ENCODE data around the gene SCYGR4. TPM values are rescaled to one million over a fixed set of nuclear protein-coding genes. Genes with fewer than 3 reads are reported as not detected.
"Not testable (repeated sequence)": the region's sequence is repeated elsewhere in the genome, so short reads cannot be mapped to it uniquely, and the experiment has no call there.

Gene SCYGR4
- total RNA-seq, 2 experiments from 2014 or later, result not detected

GRCh38 chr2:227598835-227599503, 18.3 kb upstream of the SCYGR4 start, which contains the start of gene SCYGR2:
Gene SCYGR2, plus strand, starts transcription at chr2:227598893. Its CDS starts 0 bp downstream, at chr2:227598893.
- CTCF ChIA-PET; DNase-seq; H3K4me1 Mint-ChIP-seq; H3K9me3 Mint-ChIP-seq; H3K27ac Mint-ChIP-seq; H3K36me3 Mint-ChIP-seq (ENCODE audit: low read depth); H3K4me3 Mint-ChIP-seq; POLR2A ChIA-PET: not testable (repeated sequence)
- peaks cover 22% of the 10 kb centered on the region for H3K27me3 Mint-ChIP-seq

GRCh38 chr2:227602358-227602757, 14.9 kb upstream of the SCYGR4 start:
- H3K27me3 Mint-ChIP-seq, result peaks cover 20% of the 10 kb centered on the region
- no peaks in the 10 kb centered on the region for H3K9me3 Mint-ChIP-seq
- no peak overlapping the region for H3K4me3 Mint-ChIP-seq
- ChIA-PET POLR2A (no interaction called here), CTCF (no interaction called here)
- H3K27ac Mint-ChIP-seq, result no peak overlapping the region
- no peaks in the 10 kb centered on the region for H3K36me3 Mint-ChIP-seq (ENCODE audit: low read depth)
- H3K4me1 Mint-ChIP-seq, result no peaks in the 10 kb centered on the region
- DNase-seq, result no peak

GRCh38 chr2:227606476-227606875, 10.8 kb upstream of the SCYGR4 start:
- Mint-ChIP-seq H3K36me3 (ENCODE audit: low read depth) (no peaks in the 10 kb centered on the region), H3K9me3 (no peaks in the 10 kb centered on the region), H3K4me1 (no peaks in the 10 kb centered on the region), H3K4me3 (no peak overlapping the region), H3K27ac (no peak overlapping the region), H3K27me3 (peaks cover 27% of the 10 kb centered on the region)
- DNase-seq, result no peak
- CTCF ChIA-PET, result no interaction called here
- POLR2A ChIA-PET, result no interaction called here

GRCh38 chr2:227607941-227608340, 9.4 kb upstream of the SCYGR4 start:
- Mint-ChIP-seq H3K4me3 (no peak overlapping the region), H3K27ac (no peak overlapping the region), H3K9me3 (no peaks in the 10 kb centered on the region), H3K4me1 (no peaks in the 10 kb centered on the region), H3K27me3 (peaks cover 28% of the 10 kb centered on the region), H3K36me3 (ENCODE audit: low read depth) (no peaks in the 10 kb centered on the region)
- CTCF ChIA-PET, result interaction anchor here (0.7 kb wide), 1 partner anchor 1615 kb away, joined by 3 read pairs; no protein-coding TSS in a partner anchor
- DNase-seq, result no peak
- POLR2A ChIA-PET, result no interaction called here

- ChIA-PET POLR2A (no interaction called here), CTCF (interaction anchor here (0.7 to 1.0 kb wide), 2 partner anchors 11 to 1616 kb away, joined by 3 read pairs; no protein-coding TSS in a partner anchor)
- Mint-ChIP-seq H3K4me1 (no peaks in the 10 kb centered on the region), H3K27me3 (peaks cover 28% of the 10 kb centered on the region), H3K4me3 (no peak overlapping the region), H3K36me3 (ENCODE audit: low read depth) (no peaks in the 10 kb centered on the region), H3K9me3 (no peaks in the 10 kb centered on the region), H3K27ac (no peak overlapping the region)
- no peak for DNase-seq
Measured at GRCh38 chr2:227608561-227609338, 8.5 kb upstream of the SCYGR4 start.

GRCh38 chr2:227610123-227610522, 7.2 kb upstream of the SCYGR4 start:
- Mint-ChIP-seq H3K36me3 (ENCODE audit: low read depth) (no peaks in the 10 kb centered on the region), H3K27me3 (peaks cover 28% of the 10 kb centered on the region), H3K4me3 (no peak overlapping the region), H3K4me1 (no peaks in the 10 kb centered on the region), H3K9me3 (no peaks in the 10 kb centered on the region), H3K27ac (no peak overlapping the region)
- ChIA-PET POLR2A (no interaction called here), CTCF (no interaction called here)
- DNase-seq, result no peak

- Mint-ChIP-seq H3K4me3 (no peak overlapping the region), H3K27me3 (peaks cover 18% of the 10 kb centered on the region), H3K27ac (no peak overlapping the region), H3K36me3 (ENCODE audit: low read depth) (no peaks in the 10 kb centered on the region), H3K9me3 (no peaks in the 10 kb centered on the region), H3K4me1 (no peaks in the 10 kb centered on the region)
- CTCF ChIA-PET, result no interaction called here
- no peak for DNase-seq
- POLR2A ChIA-PET, result no interaction called here
Measured at GRCh38 chr2:227612546-227613271, 4.6 kb upstream of the SCYGR4 start.

- POLR2A ChIA-PET, result no interaction called here
- H3K27ac Mint-ChIP-seq, result no peak overlapping the region
- CTCF ChIA-PET, result no interaction called here
- H3K9me3 Mint-ChIP-seq, result no peaks in the 10 kb centered on the region
- H3K27me3 Mint-ChIP-seq, result peaks cover 22% of the 10 kb centered on the region
- no peak overlapping the region for H3K4me3 Mint-ChIP-seq
- H3K36me3 Mint-ChIP-seq (ENCODE audit: low read depth), result no peaks in the 10 kb centered on the region
- no peaks in the 10 kb centered on the region for H3K4me1 Mint-ChIP-seq
- DNase-seq, result no peak
Measured at GRCh38 chr2:227613272-227613660, 4.0 kb upstream of the SCYGR4 start.

GRCh38 chr2:227614246-227614645, 3.1 kb upstream of the SCYGR4 start:
- no peak for DNase-seq
- Mint-ChIP-seq H3K27ac (no peak overlapping the region), H3K36me3 (ENCODE audit: low read depth) (no peaks in the 10 kb centered on the region), H3K9me3 (no peaks in the 10 kb centered on the region), H3K27me3 (peaks cover 17% of the 10 kb centered on the region), H3K4me3 (no peak overlapping the region), H3K4me1 (no peaks in the 10 kb centered on the region)
- ChIA-PET CTCF (no interaction called here), POLR2A (no interaction called here)

GRCh38 chr2:227614740-227615139, 2.6 kb upstream of the SCYGR4 start, which contains the start of gene SCYGR3:
Gene SCYGR3, minus strand, starts transcription at chr2:227614840. Its CDS starts 0 bp downstream, at chr2:227614840.
- peaks cover 17% of the 10 kb centered on the region for H3K27me3 Mint-ChIP-seq
- no peak for DNase-seq
- no peaks in the 10 kb centered on the region for H3K36me3 Mint-ChIP-seq (ENCODE audit: low read depth)
- H3K27ac Mint-ChIP-seq, result no peak within 1 kb of the TSS
- no peaks in the 10 kb centered on the region for H3K4me1 Mint-ChIP-seq
- no peaks in the 10 kb centered on the region for H3K9me3 Mint-ChIP-seq
- H3K4me3 Mint-ChIP-seq, result no peak within 1 kb of the TSS
- CTCF ChIA-PET, result no interaction called here
- POLR2A ChIA-PET, result no interaction called here

- H3K9me3 Mint-ChIP-seq, result no peaks in the 10 kb centered on the region
- H3K36me3 Mint-ChIP-seq (ENCODE audit: low read depth), result no peaks in the 10 kb centered on the region
- H3K4me1 Mint-ChIP-seq, result no peaks in the 10 kb centered on the region
- H3K27ac Mint-ChIP-seq, result no peak overlapping the region
- POLR2A ChIA-PET, result no interaction called here
- CTCF ChIA-PET, result no interaction called here
- no peak overlapping the region for H3K4me3 Mint-ChIP-seq
- no peak for DNase-seq
- peaks cover 14% of the 10 kb centered on the region for H3K27me3 Mint-ChIP-seq
Measured at GRCh38 chr2:227615181-227615580, 2.1 kb upstream of the SCYGR4 start.

GRCh38 chr2:227615906-227616305, 1.4 kb upstream of the SCYGR4 start:
- Mint-ChIP-seq H3K27ac (no peak overlapping the region), H3K36me3 (ENCODE audit: low read depth) (no peaks in the 10 kb centered on the region), H3K4me1 (no peaks in the 10 kb centered on the region), H3K9me3 (no peaks in the 10 kb centered on the region), H3K4me3 (no peak overlapping the region), H3K27me3 (peaks cover 14% of the 10 kb centered on the region)
- ChIA-PET POLR2A (no interaction called here), CTCF (no interaction called here)
- DNase-seq, result no peak

- Mint-ChIP-seq H3K27me3 (peaks cover 14% of the 10 kb centered on the region), H3K36me3 (ENCODE audit: low read depth) (no peaks in the 10 kb centered on the region), H3K9me3 (no peaks in the 10 kb centered on the region), H3K4me3 (no peak overlapping the region), H3K4me1 (no peaks in the 10 kb centered on the region), H3K27ac (no peak overlapping the region)
- ChIA-PET POLR2A (no interaction called here), CTCF (no interaction called here)
- DNase-seq, result no peak
Measured at GRCh38 chr2:227616631-227617030, 667 bp upstream of the SCYGR4 start.
